NCI-H128 (cell line): ENCODE measurements around the gene EIF4G3.
"Not testable (repeated sequence)": the region's sequence is repeated elsewhere in the genome, so short reads cannot be mapped to it uniquely, and the experiment has no call there.

Experiments used
- DNase-seq: peaks from one replicate; lab custom pipeline; 2025; ENCODE audit not compliant: unreplicated experiment; lab: John Stamatoyannopoulos, UW

The EIF4G3 gene

GRCh38 chr1:20885121-20885520, 291.6 kb downstream of the EIF4G3 start:
- no peak for DNase-seq

- DNase-seq = no peak
These were observed 292.2 kb downstream of the EIF4G3 start for GRCh38 chr1:20884513-20884912.

DNA sequence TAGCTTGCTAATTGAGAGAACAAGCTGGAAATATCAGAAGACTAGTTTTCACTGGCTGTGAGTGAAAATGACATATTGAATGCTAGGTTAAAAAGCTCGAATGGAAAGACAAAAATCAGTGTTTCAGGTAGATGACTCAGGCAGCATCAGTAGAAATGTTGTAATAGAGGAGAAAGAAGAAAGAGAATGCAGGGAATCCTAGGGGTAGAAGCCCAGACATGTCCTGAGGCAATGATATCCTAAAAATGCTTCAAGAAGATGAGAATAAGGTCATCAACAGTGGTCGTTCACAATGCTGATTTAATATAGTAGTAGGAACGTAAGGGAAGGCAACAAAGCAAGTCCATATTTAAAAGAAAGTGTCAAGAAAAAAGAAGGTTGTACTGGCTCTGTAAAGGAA, 292.9 kb downstream of the EIF4G3 start:
- no peak for DNase-seq

- DNase-seq = no peak
These were observed 293.9 kb downstream of the EIF4G3 start for GRCh38 chr1:20882837-20883236.

GRCh38 chr1:20878799-20879198, 297.9 kb downstream of the EIF4G3 start:
- no peak for DNase-seq

GRCh38 chr1:20875198-20875973, 301.3 kb downstream of the EIF4G3 start:
- no peak for DNase-seq

DNA sequence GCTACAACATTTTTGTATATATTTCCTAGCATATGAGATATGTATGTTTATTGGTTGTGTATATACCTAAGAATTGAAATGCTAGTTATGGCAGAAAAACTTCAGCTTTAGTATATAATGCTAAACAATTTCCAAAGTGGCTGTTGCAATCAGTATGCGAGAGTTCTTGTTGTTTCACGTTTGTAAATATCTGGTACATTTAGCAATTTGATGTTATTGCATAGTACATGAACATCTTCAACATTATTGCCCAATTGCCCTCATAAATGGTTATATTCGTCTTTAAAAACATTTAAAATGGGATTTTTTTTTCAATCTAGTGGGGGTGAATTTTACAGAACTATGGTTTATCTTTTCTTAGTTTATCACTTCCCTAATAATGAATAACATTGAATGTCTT, 303.4 kb downstream of the EIF4G3 start:
- DNase-seq = no peak

- DNase-seq = no peak
These were observed 305.3 kb downstream of the EIF4G3 start for GRCh38 chr1:20871419-20871818.

DNA sequence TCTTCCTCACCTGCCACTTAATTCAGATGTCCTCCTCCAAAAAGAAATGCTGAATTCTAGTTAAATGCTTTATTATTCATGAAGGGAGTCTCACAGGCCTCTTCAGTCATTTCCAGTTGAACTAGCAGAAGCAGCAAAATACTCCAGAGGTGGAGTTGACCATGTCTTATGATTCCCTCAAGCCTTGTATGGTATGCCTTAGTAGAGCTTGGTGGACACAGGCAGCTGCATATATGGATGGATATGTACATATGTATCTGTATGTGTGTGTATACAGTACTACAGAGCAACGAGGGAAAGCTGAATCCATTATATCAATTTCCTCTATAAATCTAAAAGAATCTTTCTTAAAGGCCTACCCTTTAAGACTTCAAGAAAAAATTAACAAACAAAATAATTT, 306.0 kb downstream of the EIF4G3 start:
- DNase-seq = no peak

GRCh38 chr1:20868263-20868662, 308.4 kb downstream of the EIF4G3 start:
- DNase-seq = no peak

DNA sequence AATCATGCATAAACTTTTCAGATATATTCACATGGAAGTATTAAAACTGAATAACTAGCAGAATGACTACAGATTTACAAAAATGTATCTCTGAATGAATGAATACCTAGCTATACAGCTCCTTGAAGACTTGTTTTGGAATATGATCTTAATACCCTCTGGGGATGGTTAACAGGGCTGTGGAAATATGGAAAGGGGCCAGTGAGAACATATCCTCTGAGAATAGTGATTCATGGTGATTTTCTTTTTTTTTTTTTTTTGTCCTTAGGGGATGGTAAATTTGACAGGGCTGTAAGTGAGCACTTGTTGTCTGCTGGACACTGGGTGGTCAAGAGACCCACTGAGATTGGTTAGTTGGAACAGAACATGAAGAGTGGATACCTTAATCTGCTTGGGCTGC, 308.9 kb downstream of the EIF4G3 start:
- no peak for DNase-seq

GRCh38 chr1:20867062-20867461, 309.6 kb downstream of the EIF4G3 start:
- DNase-seq = no peak

GRCh38 chr1:20865001-20865400, 311.7 kb downstream of the EIF4G3 start:
- no peak for DNase-seq

DNA sequence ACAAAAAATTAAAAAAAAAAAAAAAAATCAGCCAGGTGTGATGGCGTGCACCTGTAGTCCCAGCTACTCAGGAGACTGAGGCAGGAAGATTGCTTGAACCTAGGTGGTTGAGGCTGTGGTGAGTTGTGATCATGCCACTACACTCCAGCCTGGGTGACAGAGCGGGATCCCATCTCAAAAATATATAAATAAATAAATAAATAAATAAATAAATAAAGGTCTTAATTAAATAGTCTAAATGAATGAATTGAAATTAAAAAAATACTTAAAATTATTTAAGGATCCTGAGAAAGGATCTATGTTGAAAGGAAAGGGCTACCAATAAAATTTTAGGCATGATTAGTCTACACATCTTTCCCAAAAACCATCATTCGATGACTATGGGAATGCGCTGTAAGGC, 322.2 kb downstream of the EIF4G3 start:
- DNase-seq = no peak

GRCh38 chr1:20851791-20852190, 324.9 kb downstream of the EIF4G3 start:
- DNase-seq = not testable (repeated sequence)

DNA sequence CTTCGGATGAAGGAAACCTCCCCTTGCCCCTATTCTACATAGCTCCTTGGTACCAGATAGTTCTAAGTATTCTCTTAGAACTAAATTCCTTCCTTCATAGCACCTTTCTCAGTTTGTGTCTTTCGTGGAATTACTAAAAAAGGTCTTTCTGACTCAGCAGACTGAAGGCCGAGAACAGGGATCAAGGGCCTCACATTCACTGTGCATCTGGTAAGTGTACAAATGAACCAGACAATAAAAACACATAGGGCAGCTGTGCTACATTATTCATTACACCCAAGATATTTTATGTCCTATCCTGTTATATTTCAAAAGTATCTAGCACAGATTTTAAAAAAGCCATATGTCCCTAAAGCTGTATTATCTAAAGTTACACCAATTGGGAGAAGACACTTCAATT, 326.7 kb downstream of the EIF4G3 start:
- DNase-seq = no peak

DNA sequence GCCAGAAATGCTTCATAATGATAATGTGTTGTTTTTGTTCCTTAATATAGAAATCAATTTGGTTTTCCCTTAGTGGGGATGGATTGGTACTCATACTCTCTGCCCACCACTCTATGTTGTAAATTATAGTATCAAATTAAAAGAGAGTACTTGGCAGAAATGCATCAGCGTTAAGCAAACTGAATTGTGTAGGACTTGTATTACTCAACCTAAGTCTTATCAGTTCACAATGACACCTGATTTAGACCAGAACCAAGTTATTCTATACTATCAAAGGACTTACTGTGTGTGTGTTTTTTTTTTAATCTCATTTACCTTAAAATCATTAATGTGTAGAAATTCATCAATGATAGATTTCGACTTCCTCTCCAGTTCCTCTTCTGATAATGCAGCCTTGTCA, 327.6 kb downstream of the EIF4G3 start:
- DNase-seq = no peak

GRCh38 chr1:20848162-20848561, 328.5 kb downstream of the EIF4G3 start:
- no peak for DNase-seq

DNA sequence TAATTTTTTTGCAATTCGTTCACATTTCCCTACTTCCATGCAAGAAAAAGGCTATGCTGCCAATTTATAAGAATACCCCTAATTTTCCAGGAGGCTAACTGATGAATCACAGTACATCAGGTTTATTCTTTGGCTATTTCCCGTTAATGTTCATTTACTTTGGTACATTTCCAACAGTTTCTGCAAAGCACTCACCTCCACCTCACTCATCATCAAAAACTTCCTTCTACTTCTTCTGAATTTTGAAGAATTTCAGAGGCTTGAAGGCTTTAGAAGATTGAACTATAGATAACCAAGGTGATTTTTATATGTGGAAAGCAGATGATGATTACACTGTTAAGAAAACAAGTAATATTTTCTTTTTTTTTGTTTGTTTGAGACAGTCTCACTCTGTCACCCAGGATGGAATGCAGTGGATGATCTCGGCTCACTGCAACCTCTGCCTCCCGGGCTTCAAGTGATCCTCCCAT, 329.1 kb downstream of the EIF4G3 start:
- DNase-seq = no peak

DNA sequence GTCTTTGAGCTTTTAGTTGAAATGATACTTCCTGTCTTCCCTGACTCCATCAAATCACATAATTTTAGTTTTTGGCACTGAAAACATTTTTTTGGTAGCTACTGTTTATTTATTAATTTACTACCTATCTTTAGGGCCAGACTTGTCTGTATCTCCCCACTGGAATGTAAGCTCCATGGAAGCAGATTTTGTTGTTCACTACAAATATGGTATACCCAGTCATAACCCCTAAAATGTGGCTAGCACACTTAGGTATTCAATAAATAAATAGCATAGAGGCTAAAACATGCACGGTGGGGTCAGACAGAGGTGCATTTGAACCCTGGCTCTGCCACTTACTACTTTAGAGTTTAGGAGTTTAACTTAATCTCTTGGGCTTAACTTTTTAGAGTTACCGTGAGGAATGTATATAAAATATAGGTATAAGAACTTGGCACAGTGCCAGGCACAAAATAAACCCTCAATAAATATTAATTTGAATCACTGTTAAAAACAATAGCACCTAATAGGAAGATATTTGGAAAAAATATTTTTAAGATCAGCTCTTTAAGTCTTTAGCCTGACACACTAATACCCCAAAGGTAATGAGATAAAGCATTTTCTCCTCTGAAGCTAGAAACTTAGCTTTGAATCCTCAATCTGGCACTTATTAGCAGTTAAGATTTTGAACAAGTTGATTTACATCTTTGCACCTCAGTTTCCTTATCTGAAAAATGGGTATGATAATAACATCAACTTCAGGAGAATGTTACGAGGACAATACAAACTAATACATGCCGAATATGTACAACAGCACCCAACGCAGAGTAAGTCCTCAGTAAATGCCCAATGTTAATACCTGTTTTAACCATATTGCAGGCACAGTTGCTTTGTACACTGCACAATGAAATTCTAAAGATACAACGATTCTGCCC, 330.0 kb downstream of the EIF4G3 start:
- no peak for DNase-seq

- DNase-seq = no peak
These were observed 336.0 kb downstream of the EIF4G3 start for GRCh38 chr1:20840731-20841130.

DNA sequence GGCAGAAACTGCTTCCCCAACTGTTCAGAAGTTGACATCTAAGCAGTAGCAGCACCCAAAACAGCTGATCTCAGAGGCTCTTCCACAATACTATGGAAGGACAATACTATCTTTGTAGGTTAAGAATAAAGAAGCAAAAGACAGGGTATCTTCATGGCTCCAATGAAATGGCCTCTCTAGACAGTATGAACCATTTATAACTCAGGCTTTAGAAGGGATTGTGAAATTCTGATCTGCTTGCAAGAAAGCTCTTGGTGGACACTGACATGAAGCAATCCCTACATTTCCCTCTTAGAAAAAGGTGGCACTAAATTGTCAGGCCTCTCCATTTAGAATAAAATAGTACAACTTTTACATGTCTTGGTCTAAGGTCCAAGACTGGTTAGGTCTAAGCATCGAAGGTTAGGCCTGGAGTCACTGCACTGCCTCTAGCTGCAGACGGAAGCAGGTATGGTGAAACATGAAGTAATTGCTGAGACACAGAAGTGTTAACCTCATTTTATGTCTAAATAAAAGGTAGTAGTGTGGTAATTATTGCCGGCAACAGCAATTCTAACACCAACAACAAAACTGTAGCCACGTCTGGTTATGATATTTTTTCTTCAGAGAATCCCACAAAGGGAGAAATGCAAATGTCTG, 339.0 kb downstream of the EIF4G3 start:
- DNase-seq = no peak
